Calu3 (cell line): ENCODE measurements around the gene TMEM203. TPM values are rescaled to one million over a fixed set of nuclear protein-coding genes. Genes with fewer than 3 reads are reported as not detected.

Source experiments
- BruUV-seq: library from RNA; stranded (reverse); fragments of 400-500 nt; replicated peaks from 2 replicates; lab custom pipeline; 2021; lab: Mats Ljungman, UMichigan
- CTCF ChIA-PET: fragments of 300-600 bp; sonication (Branson Sonifier 250); formaldehyde crosslinking; loops from one replicate; lab custom pipeline; 2022; ENCODE audit warnings: antibody characterized with exemption; lab: Charles Lee
- DNase-seq: peaks from one replicate; pipeline ENCODE4 v3.0.0; 2022
- H3K27ac Mint-ChIP-seq: one replicate; pipeline ENCODE4 v1.8.0; 2022; ENCODE audit warnings: mixed read lengths; ENCODE audit not compliant: unreplicated experiment
- H3K27me3 Mint-ChIP-seq: one replicate; pipeline ENCODE4 v1.8.0; 2022; ENCODE audit warnings: mixed read lengths; ENCODE audit not compliant: unreplicated experiment
- H3K36me3 Mint-ChIP-seq: one replicate; pipeline ENCODE4 v1.8.0; 2022; ENCODE audit warnings: mild to moderate bottlenecking, moderate library complexity, mixed read lengths; ENCODE audit not compliant: insufficient read depth, unreplicated experiment
- H3K4me1 Mint-ChIP-seq: one replicate; pipeline ENCODE4 v1.8.0; 2022; ENCODE audit warnings: mild to moderate bottlenecking, low read depth, mixed read lengths; ENCODE audit not compliant: unreplicated experiment
- H3K4me3 Mint-ChIP-seq: one replicate; pipeline ENCODE4 v1.8.0; 2022; ENCODE audit warnings: mild to moderate bottlenecking, low read depth, moderate library complexity, mixed read lengths; ENCODE audit not compliant: unreplicated experiment
- H3K9me3 Mint-ChIP-seq: one replicate; pipeline ENCODE4 v1.8.0; 2022; ENCODE audit warnings: low read depth, mixed read lengths; ENCODE audit not compliant: unreplicated experiment
- intact Hi-C: fragments of 100-400 bp; cut with micrococcal nuclease; formaldehyde crosslinking; loops from one replicate; pipeline ENCODE4 v1.10.0; 2022; ENCODE audit not compliant: unreplicated experiment
- total RNA-seq: library from RNA; stranded (reverse); gene quantifications from 2 replicates; pipeline ENCODE4 v1.2.3, GENCODE V29; 2022
- TF ChIP-seq, protein P1 (sequence below): fragments of 200-600 bp; IDR thresholded peaks from one replicate; pipeline ENCODE4 v1.8.0; 2022; ENCODE audit warnings: antibody characterized with exemption; ENCODE audit not compliant: unreplicated experiment

Gene TMEM203
- total RNA-seq, 1 experiment from 2014 or later, result 25.4 TPM

GRCh38 chr9:137163805-137164204 lies 41.6 kb downstream of the TMEM203 start:
- BruUV-seq, result no TSS peak
- Mint-ChIP-seq H3K9me3 (no peaks in the 10 kb centered on the region), H3K4me1 (peaks cover 7% of the 10 kb centered on the region), H3K27ac (no peak overlapping the region), H3K27me3 (peaks cover 74% of the 10 kb centered on the region), H3K36me3 (peaks cover 10% of the 10 kb centered on the region), H3K4me3 (peak overlapping the region; percentile 28)
- TF ChIP-seq, protein P1, sequence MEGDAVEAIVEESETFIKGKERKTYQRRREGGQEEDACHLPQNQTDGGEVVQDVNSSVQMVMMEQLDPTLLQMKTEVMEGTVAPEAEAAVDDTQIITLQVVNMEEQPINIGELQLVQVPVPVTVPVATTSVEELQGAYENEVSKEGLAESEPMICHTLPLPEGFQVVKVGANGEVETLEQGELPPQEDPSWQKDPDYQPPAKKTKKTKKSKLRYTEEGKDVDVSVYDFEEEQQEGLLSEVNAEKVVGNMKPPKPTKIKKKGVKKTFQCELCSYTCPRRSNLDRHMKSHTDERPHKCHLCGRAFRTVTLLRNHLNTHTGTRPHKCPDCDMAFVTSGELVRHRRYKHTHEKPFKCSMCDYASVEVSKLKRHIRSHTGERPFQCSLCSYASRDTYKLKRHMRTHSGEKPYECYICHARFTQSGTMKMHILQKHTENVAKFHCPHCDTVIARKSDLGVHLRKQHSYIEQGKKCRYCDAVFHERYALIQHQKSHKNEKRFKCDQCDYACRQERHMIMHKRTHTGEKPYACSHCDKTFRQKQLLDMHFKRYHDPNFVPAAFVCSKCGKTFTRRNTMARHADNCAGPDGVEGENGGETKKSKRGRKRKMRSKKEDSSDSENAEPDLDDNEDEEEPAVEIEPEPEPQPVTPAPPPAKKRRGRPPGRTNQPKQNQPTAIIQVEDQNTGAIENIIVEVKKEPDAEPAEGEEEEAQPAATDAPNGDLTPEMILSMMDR, result no peak
- CTCF ChIA-PET, result interaction anchor here (0.6 kb wide), 1 partner anchor 60 kb away, joined by 8 read pairs; no protein-coding TSS in a partner anchor
- intact Hi-C loops, result no loop called here
- DNase-seq, result no peak

- Mint-ChIP-seq H3K27me3 (peaks cover 79% of the 10 kb centered on the region), H3K4me3 (peak overlapping the region; percentile 28), H3K4me1 (peaks cover 12% of the 10 kb centered on the region), H3K36me3 (peaks cover 10% of the 10 kb centered on the region), H3K9me3 (no peaks in the 10 kb centered on the region), H3K27ac (no peak overlapping the region)
- no TSS peak for BruUV-seq
- TF ChIP-seq, protein P1, result no peak
- CTCF ChIA-PET, result interaction anchor here (1.0 to 1.1 kb wide), 2 partner anchors 64 to 73 kb away, joined by 4 read pairs; partner anchors contain the start of gene RNF224
- DNase-seq, result no peak
- intact Hi-C loops, result no loop called here
Measured at GRCh38 chr9:137163365-137163715, 42.1 kb downstream of the TMEM203 start.

GRCh38 chr9:137162505-137163364 lies 42.7 kb downstream of the TMEM203 start:
- Mint-ChIP-seq H3K4me3 (peak overlapping the region; percentile 28), H3K9me3 (no peaks in the 10 kb centered on the region), H3K27ac (no peak overlapping the region), H3K4me1 (peaks cover 14% of the 10 kb centered on the region), H3K36me3 (peaks cover 10% of the 10 kb centered on the region), H3K27me3 (peaks cover 85% of the 10 kb centered on the region)
- intact Hi-C loops, result no loop called here
- CTCF ChIA-PET, result interaction anchor here (0.7 to 1.1 kb wide), 4 partner anchors 60 to 74 kb away, joined by 4 to 5 read pairs (median 4); partner anchors contain the start of gene RNF224
- no TSS peak for BruUV-seq
- TF ChIP-seq, protein P1, result no peak
- DNase-seq, result no peak

GRCh38 chr9:137161558-137162486 lies 43.6 kb downstream of the TMEM203 start:
- TF ChIP-seq, protein P1, result no peak
- Mint-ChIP-seq H3K4me3 (no peak overlapping the region), H3K36me3 (peaks cover 10% of the 10 kb centered on the region), H3K4me1 (peaks cover 14% of the 10 kb centered on the region), H3K27me3 (peaks cover 85% of the 10 kb centered on the region), H3K27ac (no peak overlapping the region), H3K9me3 (no peaks in the 10 kb centered on the region)
- intact Hi-C loops, result no loop called here
- no peak for DNase-seq
- BruUV-seq, result no TSS peak
- CTCF ChIA-PET, result interaction anchor here (0.7 to 1.2 kb wide), 5 partner anchors 28 to 75 kb away, joined by 3 to 6 read pairs (median 5); partner anchors contain the start of genes MAN1B1 and RNF224
